Neuronal stem cell (in vitro differentiated cells): ENCODE data around the gene HADHB.

Experiments used
- DNase-seq: peaks from one replicate; pipeline ENCODE4 v3.0.0-alpha.2; 2013; ENCODE audit warnings: low spot score
- H2AFZ ChIP-seq: one replicate; pipeline ENCODE4 v1.6.1; 2013; ENCODE audit warnings: mild to moderate bottlenecking, low read length, inconsistent platforms
- H2AK5ac ChIP-seq: 2 replicates; pipeline ENCODE4 v1.6.1; 2013; ENCODE audit warnings: low read depth, mild to moderate bottlenecking, inconsistent platforms, low read length, moderate library complexity, mixed read lengths
- H2BK120ac ChIP-seq: 2 replicates; pipeline ENCODE4 v1.6.1; 2013; ENCODE audit warnings: low read depth, mild to moderate bottlenecking, inconsistent platforms, low read length, moderate library complexity, mixed read lengths
- H2BK12ac ChIP-seq: one replicate; pipeline ENCODE4 v1.6.1; 2013; ENCODE audit warnings: low read length, inconsistent platforms
- H2BK15ac ChIP-seq: 2 replicates; pipeline ENCODE4 v1.6.1; 2013; ENCODE audit warnings: mild to moderate bottlenecking, low read length, inconsistent platforms, mixed read lengths
- H2BK5ac ChIP-seq: one replicate; pipeline ENCODE4 v1.6.1; 2013; ENCODE audit warnings: inconsistent platforms, mild to moderate bottlenecking, low read length, moderate library complexity
- H3K14ac ChIP-seq: one replicate; pipeline ENCODE4 v1.6.1; 2013; ENCODE audit warnings: low read length, inconsistent platforms
- H3K18ac ChIP-seq: 2 replicates; pipeline ENCODE4 v1.6.1; 2013; ENCODE audit warnings: low read length, inconsistent platforms
- H3K23ac ChIP-seq: 2 replicates; pipeline ENCODE4 v1.6.1; 2013; ENCODE audit warnings: low read depth, mild to moderate bottlenecking, mixed read lengths, low read length, inconsistent platforms; ENCODE audit not compliant: poor library complexity
- H3K27ac ChIP-seq: replicated peaks from 3 replicates; pipeline ENCODE4 v1.5.1; 2013; ENCODE audit warnings: low read length, inconsistent platforms
- H3K27me3 ChIP-seq, 3 experiments: 2 replicates each; pipeline ENCODE4 v1.6.1; 2013; ENCODE audit warnings: low read length in 3 of 3, mild to moderate bottlenecking in 2 of 3, inconsistent platforms in 1 of 3, low read depth in 1 of 3, mixed read lengths in 1 of 3, moderate library complexity in 1 of 3; ENCODE audit not compliant: control insufficient read depth in 3 of 3, insufficient read depth in 3 of 3
- H3K36me3 ChIP-seq, 2 donors: replicated peaks in 1 of 2; 2 replicates each; pipeline ENCODE4 v1.6.1; 2013; ENCODE audit warnings: low read length in 2 of 2; ENCODE audit not compliant: control insufficient read depth in 2 of 2, insufficient read depth in 2 of 2
- H3K4ac ChIP-seq: 2 replicates; pipeline ENCODE4 v1.6.1; 2013; ENCODE audit warnings: inconsistent platforms, mild to moderate bottlenecking, low read length, moderate library complexity
- H3K4me1 ChIP-seq, 2 donors: 1 replicate in 1 of 2; 2 replicates in 1 of 2; pipeline ENCODE4 v1.6.1; 2013; ENCODE audit warnings: low read length in 2 of 2, low read depth in 1 of 2; ENCODE audit not compliant: control insufficient read depth in 2 of 2, insufficient read depth in 1 of 2
- H3K4me2 ChIP-seq: one replicate; pipeline ENCODE4 v1.6.1; 2013; ENCODE audit warnings: mild to moderate bottlenecking, low read length, inconsistent platforms; ENCODE audit not compliant: insufficient read depth, poor library complexity, severe bottlenecking
- H3K4me3 ChIP-seq, 2 donors: 2 replicates each; pipeline ENCODE4 v1.5.1; 2013; ENCODE audit warnings: low read length in 2 of 2, mild to moderate bottlenecking in 2 of 2, inconsistent platforms in 1 of 2, moderate library complexity in 1 of 2
- H3K79me1 ChIP-seq: one replicate; pipeline ENCODE4 v1.6.1; 2013; ENCODE audit warnings: low read depth, mild to moderate bottlenecking, inconsistent platforms, low read length, moderate library complexity
- H3K9ac ChIP-seq: one replicate; pipeline ENCODE4 v1.6.1; 2013; ENCODE audit warnings: mild to moderate bottlenecking, low read depth, low read length, inconsistent platforms; ENCODE audit not compliant: poor library complexity
- H3K9me3 ChIP-seq, 2 donors: replicated peaks in 1 of 2; 2 replicates each; pipeline versions ENCODE3 to v1.6.1; 2013; ENCODE audit warnings: low read length in 2 of 2, mild to moderate bottlenecking in 2 of 2, inconsistent platforms in 1 of 2, low read depth in 1 of 2, mixed read lengths in 1 of 2, moderate library complexity in 1 of 2; ENCODE audit not compliant: control insufficient read depth in 2 of 2, insufficient read depth in 1 of 2
- H4K8ac ChIP-seq: one replicate; pipeline ENCODE4 v1.6.1; 2013; ENCODE audit warnings: low read depth, mild to moderate bottlenecking, inconsistent platforms, low read length, moderate library complexity
- H4K91ac ChIP-seq: one replicate; pipeline ENCODE4 v1.6.1; 2013; ENCODE audit warnings: low read length, low read depth, mild to moderate bottlenecking, inconsistent platforms; ENCODE audit not compliant: poor library complexity
- WGBS, 2 donors: extraction: QIAGEN DNeasy Blood & Tissue Kit; methylation state at CpG; one replicate each; pipeline ENCODE4 v1.1.7; 2013; ENCODE audit warnings: missing lambda C conversion rate in 2 of 2, mixed read lengths in 1 of 2; ENCODE audit not compliant: insufficient read length in 2 of 2, insufficient replicate concordance in 1 of 2; ENCODE audit errors: extremely low coverage in 2 of 2; 5-methylcytosine and 5-hydroxymethylcytosine counted together

Gene HADHB

GRCh38 chr2:26223018-26223417 lies 21.7 kb upstream of the HADHB start:
- Histone ChIP-seq H3K4me3 (no peak overlapping the region), H2BK120ac (no peak overlapping the region), H3K36me3 (peaks cover 6 to 80% of the 10 kb centered on the region in 2 donors), H3K9ac (no peak overlapping the region), H3K4me2 (no peak overlapping the region), H2AFZ (no peak overlapping the region), H3K14ac (no peak overlapping the region), H3K9me3 (peaks cover 0 to 28% of the 10 kb centered on the region in 2 donors), H3K23ac (no peak overlapping the region), H3K18ac (no peak overlapping the region), H4K91ac (no peak overlapping the region), H3K27ac (no peak overlapping the region), H2BK15ac (no peak overlapping the region), H3K79me1 (no peaks in the 10 kb centered on the region), H2BK12ac (no peak overlapping the region), H2AK5ac (no peak overlapping the region), H4K8ac (no peak overlapping the region), H2BK5ac (no peak overlapping the region), H3K4ac (no peak overlapping the region), H3K27me3 (no peaks in the 10 kb centered on the region), H3K4me1 (no peaks in the 10 kb centered on the region)
- WGBS, 2 donors = no CpG with 5 or more reads among the region's 1 CpG
- no peak for DNase-seq

- H4K91ac ChIP-seq = no peak overlapping the region
These were observed 20.6 kb upstream of the HADHB start for GRCh38 chr2:26224095-26224494.

GRCh38 chr2:26229595-26229994 lies 15.1 kb upstream of the HADHB start:
- Histone ChIP-seq H3K36me3 (peaks cover 29 to 97% of the 10 kb centered on the region in 2 donors), H3K9ac (no peak overlapping the region)
- no CpG with 5 or more reads among the region's 3 CpGs for WGBS, 2 donors

More at GRCh38 chr2:26224095-26224494, 20.6 kb upstream of the HADHB start:
- Histone ChIP-seq H3K4me3 (no peak overlapping the region), H2BK12ac (no peak overlapping the region), H3K4ac (no peak overlapping the region), H3K4me1 (no peaks in the 10 kb centered on the region), H3K18ac (no peak overlapping the region), H3K79me1 (no peaks in the 10 kb centered on the region), H3K27me3 (no peaks in the 10 kb centered on the region), H2AK5ac (no peak overlapping the region), H3K27ac (no peak overlapping the region), H2AFZ (no peak overlapping the region), H4K8ac (no peak overlapping the region), H3K9me3 (peaks cover 0 to 26% of the 10 kb centered on the region in 2 donors), H3K9ac (no peak overlapping the region), H2BK5ac (no peak overlapping the region), H3K23ac (no peak overlapping the region), H3K14ac (no peak overlapping the region), H2BK15ac (no peak overlapping the region), H3K36me3 (peaks cover 15 to 85% of the 10 kb centered on the region in 2 donors), H2BK120ac (no peak overlapping the region), H3K4me2 (no peak overlapping the region)
- WGBS, 2 donors = no CpG with 5 or more reads among the region's 2 CpGs
- DNase-seq = no peak

DNA sequence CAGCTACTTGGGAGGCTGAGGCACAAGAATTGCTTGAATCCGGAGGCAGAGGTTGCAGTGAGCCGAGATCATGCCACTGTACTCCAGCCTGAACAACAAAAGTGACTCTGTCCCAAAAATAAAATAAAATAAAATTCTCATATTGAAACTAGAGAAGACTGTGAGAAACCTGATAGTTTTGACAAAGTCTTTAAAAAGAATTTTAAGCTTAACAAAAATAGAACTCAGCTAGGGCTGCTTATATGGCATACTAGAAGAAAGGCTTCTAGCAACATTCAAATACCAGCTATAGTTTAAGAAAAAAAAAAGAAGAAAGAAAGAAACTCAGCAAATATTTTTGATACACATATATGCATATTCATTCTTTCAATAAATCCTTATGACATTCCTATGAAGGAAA lies 13.9 kb upstream of the HADHB start:
- Histone ChIP-seq H3K4me3 (no peak overlapping the region), H2BK5ac (no peak overlapping the region), H3K36me3 (peaks cover 29 to 98% of the 10 kb centered on the region in 2 donors), H2BK15ac (no peak overlapping the region), H2BK120ac (no peak overlapping the region), H3K14ac (no peak overlapping the region), H3K4me2 (no peak overlapping the region), H2BK12ac (no peak overlapping the region), H4K91ac (no peak overlapping the region), H3K4ac (no peak overlapping the region), H3K27me3 (no peaks in the 10 kb centered on the region), H3K79me1 (no peaks in the 10 kb centered on the region), H3K4me1 (no peaks in the 10 kb centered on the region), H3K23ac (no peak overlapping the region), H3K18ac (no peak overlapping the region), H3K9ac (no peak overlapping the region), H2AK5ac (no peak overlapping the region), H3K27ac (no peak overlapping the region), H2AFZ (no peak overlapping the region), H3K9me3 (peaks cover 1 to 25% of the 10 kb centered on the region in 2 donors), H4K8ac (no peak overlapping the region)
- no CpG with 5 or more reads among the region's 2 CpGs for WGBS, 2 donors
- DNase-seq = no peak

More at GRCh38 chr2:26229595-26229994, 15.1 kb upstream of the HADHB start:
- peaks cover 1 to 30% of the 10 kb centered on the region in 2 donors for H3K9me3 ChIP-seq
- H3K18ac ChIP-seq = no peak overlapping the region
- H2BK120ac ChIP-seq = no peak overlapping the region
- no peak overlapping the region for H2BK5ac ChIP-seq
- no peak overlapping the region for H4K8ac ChIP-seq
- H2BK15ac ChIP-seq = no peak overlapping the region
- no peaks in the 10 kb centered on the region for H3K4me1 ChIP-seq
- no peak overlapping the region for H3K4me2 ChIP-seq
- H2AFZ ChIP-seq = no peak overlapping the region
- H3K79me1 ChIP-seq = no peaks in the 10 kb centered on the region
- DNase-seq = no peak
- H3K4ac ChIP-seq = no peak overlapping the region
- H4K91ac ChIP-seq = no peak overlapping the region
- H3K27me3 ChIP-seq = no peaks in the 10 kb centered on the region
- no peak overlapping the region for H3K23ac ChIP-seq
- H3K4me3 ChIP-seq = no peak overlapping the region
- H3K14ac ChIP-seq = no peak overlapping the region
- H2BK12ac ChIP-seq = no peak overlapping the region
- no peak overlapping the region for H2AK5ac ChIP-seq
- H3K27ac ChIP-seq = no peak overlapping the region
